ENCODE results near the gene HOXB2.

The HOXB2 gene

DNA sequence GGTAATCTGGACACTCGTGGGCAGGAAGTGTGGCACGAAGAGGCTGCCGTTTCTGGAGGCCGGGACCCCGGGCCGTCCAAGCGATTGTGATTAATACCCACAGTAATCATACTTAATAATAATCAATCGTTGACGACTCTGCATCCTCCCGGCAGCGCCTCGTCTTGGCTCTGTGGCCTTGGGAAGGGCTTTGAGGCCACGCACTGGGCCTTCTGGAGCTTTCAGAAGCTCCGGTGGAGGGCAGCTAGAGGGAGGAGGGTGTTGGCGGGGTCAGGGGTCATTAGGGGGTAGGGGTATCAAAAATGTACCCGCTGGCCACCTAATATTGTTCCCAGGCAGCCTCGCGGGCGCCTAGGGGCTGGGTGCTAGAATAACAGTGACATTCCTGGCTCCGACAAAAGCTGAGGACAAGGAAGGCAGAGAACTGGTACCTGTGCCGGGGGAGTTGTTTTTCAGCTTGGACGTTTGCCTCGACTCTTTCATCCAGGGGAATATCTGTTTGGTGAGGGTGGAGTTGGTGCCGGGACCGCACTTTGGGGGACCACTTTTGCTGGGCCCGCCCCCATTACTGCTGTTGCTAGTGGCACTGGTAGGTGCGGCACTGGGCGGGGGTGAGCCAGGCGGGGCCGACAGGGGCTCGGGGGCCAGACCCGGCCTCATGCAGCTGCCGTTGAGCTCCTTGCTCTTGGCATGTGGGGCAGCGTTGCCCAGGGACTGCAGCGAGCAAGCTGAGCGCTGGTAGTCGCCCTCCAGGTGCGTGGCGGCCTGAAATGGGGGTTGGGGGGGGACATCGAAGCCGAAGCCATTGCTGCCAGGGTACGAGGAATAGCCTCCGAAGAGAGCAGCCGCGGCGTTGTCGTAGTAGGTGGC lies 6.9 kb upstream of the HOXB2 start:
- peak; percentile 73 for DNase-seq

DNA sequence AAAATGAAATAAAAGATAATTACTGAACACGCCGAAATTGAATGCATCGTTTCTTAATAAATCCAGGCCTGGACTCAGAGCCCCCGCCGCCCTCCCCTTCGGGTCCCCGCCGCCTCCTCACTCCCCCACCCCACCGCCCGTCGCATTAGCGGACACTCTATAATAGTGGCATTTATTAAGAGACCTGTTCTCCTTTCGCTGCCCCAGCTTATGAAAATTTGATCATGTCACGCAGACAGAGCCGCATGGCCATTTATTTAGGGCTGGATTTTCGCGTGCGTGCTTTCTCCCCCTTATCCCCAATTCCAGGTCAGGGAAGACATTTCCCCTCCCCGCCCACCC lies 6.3 kb upstream of the HOXB2 start:
- DNase-seq: peak; percentile 44

DNA sequence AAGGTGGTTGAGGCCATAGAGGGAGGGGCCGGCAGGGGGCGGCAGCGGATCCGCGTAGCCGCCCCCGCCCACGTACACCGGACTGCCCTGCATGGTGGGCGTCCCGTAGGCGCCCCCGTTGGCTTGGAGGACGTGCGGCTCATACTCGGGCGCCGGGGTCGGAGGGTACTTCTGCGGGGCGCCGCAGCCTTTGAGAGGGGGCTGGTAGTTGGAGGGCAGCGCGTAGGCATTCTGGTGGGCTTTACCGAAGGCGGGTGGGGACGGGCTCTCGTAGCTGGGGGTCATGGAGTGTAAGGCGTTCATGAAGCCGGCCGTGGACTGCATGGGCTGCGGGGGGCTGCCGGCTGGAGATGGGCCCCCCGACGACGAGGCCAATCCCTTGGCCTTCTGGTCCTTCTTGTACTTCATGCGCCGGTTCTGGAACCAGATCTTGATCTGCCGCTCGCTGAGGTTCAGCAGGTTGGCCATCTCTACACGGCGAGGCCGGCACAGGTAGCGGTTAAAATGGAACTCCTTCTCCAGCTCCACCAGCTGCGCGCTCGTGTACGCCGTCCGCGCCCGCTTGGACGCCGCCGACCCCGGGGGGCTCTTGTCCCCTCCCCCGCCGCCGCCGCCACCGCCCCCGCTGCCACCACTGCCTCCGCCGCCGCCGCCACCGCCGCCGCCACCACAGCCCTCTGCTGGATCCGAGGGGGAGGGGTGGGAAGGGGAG lies 5.7 kb upstream of the HOXB2 start:
- peak; percentile 50 for DNase-seq

DNA sequence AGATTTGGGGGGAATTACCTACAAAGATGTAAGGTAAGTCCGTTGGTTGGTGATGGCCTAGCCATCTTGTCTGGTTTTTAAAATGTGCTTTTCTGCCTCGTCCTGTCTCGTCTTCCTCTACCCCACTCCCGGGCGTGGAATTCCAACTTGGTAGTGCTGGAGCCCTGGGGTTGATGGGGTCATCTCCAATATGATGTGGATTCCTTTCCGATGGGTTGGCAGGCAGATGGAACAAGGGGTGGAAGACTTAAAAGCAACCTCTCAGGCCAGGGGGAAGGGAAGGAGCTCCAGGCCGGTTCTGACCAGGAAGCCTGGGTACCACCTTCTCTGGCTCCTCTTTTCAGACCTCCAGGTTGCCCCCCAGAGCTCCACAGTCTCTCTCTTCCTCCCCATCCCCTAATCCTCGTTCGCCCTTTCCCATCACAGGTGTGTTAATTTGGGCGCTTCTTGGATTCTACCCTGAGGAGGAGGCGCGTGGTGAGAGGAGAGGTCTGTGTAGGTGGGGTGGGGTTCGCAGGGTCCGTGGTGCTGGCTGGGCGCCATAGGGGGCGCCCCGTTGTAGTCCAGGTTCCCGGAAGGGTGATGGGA lies 5.1 kb upstream of the HOXB2 start:
- no peak for DNase-seq

DNA sequence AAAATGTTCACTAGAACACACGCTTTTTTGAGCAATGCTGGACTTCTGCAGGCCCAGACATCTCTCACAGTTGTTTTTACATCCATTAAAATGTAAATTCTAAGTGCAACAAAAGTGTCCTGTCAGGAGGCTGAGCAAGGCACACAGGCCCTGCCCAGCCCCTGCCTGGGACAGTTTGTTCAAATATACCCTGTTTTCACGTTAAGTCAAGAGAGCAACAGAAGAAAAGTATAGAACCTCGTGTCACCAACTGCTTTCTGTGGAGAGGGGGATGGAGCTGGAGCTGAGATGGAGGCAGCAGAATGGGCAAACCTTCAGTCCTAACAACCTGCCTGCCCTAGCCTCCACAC lies 4.3 kb upstream of the HOXB2 start:
- DNase-seq: peak; percentile 18

DNA sequence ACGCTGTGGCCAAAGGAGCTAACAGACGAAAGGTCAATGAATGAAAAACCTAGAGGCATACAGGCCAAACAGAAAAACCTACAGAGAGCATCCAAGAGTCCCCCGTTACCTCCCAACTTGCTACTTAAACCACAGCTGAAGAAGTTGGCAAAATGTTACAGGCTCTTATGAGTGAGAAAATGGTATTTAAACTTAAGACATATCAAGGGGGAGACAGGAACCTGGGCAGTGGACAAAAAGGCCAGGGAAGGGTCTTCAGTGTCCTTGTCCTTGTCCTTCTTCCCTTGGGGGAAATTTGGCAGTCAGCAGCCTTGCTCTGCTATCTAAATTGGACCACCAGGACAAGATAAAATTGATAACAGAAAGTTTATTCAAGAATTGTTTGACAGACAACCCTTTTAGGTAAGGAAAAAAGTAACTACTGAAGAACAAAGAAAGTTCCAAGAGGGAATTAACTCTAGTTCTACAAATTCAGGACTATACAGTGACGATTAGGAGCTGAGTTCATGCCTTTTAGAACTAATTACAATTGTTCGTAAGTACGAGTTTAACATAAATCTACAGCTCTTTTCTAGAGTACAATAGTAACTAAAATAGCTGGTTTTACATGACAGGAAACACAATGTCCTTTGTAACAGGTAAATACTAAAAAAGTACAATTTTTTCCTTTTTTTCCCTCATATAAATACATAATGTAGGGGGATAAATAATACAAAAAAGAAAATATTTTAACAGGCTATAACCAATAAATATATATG lies 3.8 kb upstream of the HOXB2 start:
- DNase-seq: peak; percentile 17

DNA sequence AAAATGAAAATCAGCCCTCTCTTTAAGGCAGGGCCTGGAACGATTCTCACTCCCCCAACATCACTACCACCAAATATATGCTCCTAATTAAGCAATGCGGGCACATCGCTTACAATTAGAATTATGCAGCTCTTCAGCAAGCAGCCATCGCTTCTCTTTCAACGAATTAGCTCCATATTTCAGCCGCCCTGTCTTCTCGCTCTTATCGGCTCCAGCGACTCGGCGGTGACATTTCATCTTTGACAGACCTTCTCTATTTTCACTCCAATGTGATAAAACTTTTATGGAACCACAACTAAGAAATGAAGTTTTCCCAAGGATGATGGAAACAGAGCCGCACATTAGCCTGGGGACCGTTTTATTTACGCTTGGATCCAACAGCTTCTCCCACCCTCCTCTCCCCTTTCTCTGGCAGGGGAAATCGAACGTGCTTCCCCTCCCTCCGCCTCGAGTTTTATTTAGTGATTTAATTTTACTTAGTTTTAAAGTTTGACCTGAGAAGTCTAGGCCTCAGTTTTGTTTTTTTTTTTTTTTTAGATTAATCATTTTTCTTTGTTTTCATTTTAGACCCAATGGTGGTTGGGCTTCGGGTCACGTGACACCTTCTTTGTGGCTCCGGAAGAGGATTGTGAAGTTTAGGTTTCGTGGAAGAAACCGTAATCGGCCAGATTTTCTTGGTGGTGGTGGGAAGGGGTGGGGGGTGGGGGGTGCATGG lies 3.1 kb upstream of the HOXB2 start:
- peak; percentile 63 for DNase-seq

DNA sequence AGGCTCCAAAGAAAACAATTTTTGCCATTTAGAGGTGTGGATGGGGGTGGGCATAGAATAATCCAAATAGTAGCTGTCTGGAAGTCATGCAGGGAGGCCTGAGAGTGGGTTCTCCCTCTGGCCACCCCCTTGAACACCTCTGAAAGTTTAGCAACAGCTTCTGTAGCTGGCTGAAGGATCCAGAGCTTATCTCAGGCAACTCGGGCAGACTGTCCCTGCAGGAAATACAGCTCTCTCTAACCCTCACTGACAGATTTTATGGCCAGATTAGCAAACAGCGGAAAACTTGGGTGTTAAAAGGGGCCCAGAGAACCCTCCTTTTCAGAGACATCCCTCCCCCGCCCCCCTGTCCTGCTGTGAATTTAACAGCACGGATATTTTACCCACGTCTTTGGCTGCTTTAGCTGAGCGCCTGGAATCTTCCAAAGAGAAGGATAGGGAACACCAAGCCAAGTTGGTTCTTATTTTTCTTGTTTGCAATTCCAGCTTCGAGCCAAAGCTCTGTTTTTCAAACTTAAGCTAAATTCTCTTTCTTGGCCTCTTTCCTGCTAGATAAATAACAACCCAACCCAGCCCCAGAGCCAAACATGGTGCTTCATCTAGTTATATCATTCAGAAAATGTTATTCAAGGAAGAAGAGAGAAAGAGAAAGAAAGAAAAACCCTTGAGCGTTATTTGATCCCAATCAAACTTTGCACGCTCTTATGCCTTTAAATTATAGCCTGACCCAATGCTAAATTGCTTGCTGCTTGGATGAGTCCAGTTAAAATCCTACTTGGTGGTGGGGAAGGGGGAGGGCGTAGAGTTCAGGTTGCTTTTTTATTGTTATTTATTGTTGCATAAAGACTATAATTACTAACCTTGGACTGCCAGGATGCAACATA lies 2.3 kb upstream of the HOXB2 start:
- peak; percentile 63 for DNase-seq

DNA sequence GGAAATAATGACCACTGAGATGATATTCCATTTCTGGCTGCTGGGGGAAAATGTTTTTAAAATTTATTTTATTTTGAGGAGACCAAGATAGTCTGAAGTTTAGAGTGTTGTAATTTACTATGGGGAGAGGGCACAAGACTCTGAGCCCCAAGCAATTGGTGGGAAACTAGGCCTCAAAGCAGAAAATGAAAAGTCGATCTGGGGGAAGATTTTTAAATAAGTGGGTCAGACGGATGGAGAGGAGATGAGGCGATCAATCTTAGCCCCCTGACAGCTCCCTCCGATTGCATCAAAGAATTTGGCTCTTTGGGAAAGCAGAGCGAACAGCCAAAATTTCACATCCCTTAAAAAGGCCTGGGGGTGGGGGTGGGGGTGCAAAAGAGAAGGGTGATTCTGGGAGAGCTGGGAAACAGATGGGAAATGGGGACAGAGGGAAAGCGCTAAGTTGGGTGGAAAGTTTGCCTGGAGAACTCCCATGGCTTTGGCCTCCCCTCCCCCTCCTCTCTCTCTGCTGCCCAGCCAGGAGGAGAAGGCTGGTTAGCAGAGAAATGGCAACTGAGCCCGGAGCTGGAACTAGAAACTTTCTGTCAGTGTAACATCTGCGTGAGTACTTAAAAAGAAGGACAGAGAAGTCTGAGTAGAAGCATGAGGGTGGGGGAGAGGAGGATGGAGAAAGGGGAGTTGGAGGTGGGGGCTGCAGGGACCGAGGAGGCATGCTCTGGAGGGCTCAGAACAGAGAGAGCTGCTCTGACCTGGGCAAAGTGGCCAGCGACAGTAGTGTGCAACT lies 1.4 kb upstream of the HOXB2 start:
- DNase-seq: peak; percentile 44

DNA sequence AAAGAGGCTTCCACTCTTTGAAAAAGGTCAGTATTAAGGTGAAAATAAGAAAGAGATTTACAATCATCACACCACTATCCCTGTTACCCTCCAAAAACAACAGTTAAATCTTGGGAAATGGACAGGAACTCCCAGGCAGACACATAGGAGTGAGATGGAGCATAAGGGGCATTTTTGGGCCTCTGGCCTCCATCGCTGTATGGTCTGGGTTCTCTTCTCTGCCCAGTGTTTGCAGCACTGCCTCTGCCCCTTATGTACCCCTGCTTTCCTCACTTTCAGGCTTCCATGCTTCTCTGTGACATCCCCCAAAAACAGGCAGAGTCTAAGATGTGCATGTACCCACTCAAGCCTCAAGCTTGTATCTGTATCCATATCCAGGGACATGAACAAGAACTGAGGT lies 630 bp upstream of the HOXB2 start:
- DNase-seq: no peak

DNA sequence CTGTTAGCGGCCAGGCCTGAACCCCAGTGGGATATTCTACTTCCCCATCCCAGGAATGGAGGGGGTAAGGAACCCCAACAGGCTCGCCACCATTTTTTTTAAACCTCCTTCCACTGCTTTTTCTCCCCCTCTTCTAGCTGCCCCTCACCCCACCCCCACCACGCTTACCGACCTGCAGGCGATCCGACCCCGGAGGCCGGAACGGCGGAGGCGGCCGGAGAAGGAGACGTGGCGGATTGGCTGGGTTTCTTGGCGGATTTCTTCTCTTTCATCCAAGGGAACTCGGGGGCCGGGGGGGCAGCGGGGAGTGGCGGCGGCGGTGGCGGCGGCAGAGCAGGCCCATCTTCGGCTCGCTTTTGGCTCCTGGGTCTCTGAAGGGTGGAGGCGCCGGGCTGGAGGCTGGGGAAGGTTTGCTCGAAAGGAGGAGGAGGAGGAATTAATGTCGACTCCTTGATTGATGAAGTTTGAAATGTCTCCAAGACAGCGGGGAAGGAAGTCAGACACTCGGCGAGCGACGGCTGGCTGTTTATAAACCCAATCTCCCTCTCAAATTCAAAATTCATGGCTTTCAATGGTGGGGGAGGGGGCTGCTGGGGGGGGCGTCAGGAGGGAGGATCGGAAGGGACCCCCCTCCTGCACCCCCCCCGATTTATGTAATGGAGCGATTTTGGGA lies 424 bp downstream of the HOXB2 start:
- peak; percentile 56 for DNase-seq

DNA sequence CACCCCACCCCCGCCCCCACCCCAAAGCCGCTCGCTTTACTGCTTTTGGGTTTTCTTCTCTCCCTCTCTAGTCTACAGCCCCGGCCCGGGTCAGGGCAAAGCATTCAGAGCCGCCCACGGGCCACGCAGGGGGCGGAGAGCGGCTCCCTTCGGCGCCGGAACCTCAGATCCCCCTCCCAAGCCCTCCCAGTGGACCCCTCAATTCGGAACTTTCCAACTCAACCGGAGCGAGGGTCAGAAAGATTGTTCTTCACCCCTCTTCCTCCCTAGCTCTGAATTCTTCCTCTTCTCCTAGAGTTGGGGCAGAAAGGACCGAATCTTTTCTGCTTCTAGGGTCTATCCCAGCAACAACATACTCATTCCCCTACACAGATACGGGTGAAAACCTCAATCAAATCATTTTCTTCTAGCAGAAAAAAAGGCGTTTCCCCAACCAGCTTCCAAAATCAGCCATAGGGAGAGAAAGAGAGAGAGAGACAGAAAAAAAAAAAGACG lies 1.0 kb downstream of the HOXB2 start:
- no peak for DNase-seq

DNA sequence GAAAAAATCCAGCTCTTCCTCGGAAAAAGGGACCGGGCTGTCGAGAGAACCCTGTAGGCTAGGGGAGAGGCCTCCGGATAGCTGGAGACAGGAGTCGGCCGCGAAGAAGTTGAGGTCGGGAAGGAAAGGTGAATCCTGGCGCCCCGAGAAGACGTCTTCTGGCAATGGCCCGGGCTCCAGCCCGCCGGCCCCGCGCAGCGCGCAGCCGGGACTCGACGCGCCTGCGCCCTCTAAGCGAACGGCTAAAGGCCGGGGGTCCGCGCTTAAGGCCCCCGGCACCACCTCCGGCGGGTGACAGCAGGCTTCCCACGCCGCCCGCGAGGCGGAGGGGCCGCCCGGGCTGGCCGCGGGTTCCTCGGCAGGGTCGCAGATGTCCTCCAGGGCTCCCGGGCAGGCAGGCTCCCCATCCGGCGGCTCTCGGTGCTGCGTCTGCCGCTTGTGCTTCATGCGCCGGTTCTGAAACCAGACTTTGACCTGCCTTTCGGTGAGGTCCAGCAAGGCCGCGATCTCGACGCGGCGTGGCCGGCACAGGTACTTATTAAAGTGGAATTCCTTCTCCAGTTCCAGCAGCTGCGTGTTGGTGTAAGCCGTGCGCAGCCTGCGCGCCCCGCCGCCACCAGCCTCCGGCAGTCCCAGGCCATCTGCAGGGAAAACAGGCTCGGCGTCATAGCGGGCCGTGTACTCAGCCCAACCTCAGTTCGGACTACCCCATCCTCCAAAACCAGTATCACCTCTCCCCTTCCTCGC lies 1.6 kb downstream of the HOXB2 start:
- peak; percentile 48 for DNase-seq

DNA sequence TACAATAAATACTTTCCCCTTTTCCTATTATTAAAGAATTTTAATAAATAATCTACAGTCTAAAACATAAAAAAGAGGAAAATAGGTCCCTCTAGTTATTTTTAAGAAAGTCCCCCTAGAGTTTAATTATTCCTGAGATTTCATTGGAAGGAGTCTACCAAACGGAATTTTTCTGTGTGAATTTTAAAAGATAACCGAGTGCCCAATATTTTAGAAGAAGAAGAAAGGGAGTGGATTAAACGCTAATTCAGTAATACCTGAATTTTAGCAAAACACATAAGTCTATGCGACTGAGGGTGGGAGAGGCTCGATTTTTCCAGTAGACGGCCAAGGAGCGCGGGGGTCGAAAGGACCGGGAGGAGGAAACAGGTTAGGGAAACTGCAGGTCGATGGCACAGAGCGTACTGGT lies 2.2 kb downstream of the HOXB2 start:
- no peak for DNase-seq

DNA sequence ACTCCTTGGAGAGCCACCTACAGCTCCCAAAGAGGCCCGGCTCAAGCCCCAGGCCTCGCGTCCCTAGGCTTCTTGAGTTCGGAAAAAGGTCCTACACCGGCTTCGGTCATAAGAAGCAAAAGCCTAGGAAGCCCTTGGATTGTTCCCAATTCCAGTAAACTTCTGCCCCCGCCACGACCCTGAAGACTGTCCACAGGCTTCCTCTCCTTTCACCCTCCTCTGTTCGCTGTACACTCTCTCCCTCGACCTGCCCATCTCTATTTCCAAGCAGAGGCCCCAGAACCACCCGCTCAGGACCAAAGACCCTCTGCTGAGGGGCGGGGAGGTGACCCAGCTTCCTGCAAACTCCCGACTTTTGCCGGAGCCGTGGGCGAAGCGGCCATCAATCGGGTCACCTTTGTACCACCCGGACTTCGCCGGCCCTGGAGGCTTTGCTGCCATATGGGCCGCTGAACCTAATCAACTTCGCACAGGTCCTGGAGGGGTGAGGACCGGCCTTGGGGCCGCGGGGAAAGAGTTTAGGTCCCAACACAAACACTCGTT lies 2.7 kb downstream of the HOXB2 start:
- DNase-seq: no peak

DNA sequence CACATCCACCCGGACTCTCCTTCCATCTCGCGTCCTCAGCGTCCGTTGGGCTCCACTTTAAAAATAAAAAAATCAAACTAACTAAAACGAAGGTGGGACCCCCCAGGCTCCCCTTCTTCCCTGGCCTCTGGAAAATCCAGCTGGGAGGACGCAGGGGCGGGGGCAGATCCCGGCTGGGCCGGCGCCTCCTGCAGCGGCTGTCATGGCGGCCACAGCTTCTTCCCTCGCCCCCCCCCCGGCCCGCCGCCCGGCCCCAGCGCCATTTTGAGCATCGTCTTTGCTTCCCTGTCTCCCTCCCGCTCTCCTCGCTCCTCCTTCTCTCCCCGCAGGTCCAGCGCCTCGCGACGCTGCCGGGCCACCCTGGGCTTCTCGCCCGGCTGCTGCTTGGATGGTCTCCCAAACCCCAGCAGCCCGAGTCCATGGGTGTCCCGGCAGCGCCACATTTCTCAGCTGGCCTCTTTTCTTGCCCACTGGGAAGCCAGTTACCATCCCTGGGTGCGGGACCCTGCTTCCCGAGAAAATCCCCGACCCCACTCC lies 3.3 kb downstream of the HOXB2 start:
- DNase-seq: peak; percentile 69

DNA sequence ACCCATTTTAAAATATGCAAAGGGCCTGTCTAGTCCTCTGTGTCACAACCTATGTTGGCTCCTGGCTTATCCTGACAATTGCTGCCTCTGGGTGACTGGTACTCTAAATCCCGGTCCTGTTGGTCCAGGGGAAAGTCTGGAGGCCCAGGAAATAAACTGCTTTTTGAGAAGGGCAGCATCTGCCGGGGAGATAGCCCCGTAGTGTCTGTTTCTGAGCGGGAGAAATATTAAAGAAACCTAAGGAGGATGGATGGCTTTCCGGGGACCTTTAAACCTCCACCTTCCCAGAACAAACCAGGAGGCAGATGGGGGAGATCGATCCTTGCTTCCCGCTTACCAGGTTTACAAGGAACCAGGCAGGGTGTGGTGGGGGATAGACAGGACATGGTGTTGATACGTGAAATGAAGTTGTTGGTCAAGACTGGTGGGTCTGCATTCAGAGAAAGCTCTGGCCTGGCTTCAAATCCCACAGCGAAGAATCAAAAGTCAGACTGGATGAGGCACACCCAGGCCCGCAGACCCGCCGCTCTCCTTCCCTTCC lies 3.8 kb downstream of the HOXB2 start:
- peak; percentile 31 for DNase-seq

DNA sequence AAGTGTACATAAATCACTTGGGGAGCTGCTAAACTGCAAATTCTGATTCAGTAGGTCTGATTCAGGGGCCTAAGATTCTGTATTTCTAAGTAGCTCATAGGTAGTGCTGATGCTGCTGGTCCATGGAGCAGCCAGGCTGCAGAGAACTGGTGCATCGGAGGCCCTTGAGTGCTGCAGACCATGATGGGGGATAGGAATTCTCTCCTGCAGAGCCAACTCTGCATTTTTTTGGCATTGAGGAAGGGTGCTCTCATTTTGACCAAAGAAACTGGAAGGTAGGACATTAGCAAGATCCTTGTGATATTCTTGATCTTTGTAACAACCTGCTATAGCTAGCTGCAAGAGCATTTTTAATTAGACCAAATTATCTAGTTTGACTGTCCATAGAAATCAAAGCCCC lies 4.7 kb downstream of the HOXB2 start:
- DNase-seq: no peak
